ENCODE data around the gene ITK.

DNA sequence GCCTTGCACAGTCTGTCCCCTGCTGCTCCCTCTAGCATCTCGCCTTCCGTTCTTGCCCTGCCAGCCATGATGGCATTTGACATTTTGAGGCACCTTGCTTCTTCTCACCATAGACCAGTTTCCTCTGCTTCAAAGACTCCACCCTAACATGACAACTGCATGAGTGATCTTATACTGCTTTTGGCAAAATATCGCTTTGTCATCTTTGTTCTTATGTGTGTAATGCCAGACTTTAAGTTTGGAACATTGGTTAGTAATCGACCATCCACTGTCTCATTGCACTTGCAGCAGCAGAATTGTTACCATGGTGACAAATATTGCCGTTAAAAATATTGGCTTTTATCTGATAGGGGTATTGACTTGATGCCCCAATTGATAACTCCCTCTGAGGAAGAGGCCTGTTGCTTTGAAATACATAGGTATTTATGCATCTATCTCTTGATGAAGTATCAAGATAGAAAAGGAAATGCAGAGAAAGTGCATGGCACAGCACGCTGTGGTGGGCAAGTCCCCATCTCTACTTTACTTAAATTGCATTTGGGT lies 21.4 kb upstream of the ITK start:
- TF ChIP-seq CTCF (IDR thresholded peaks at IDR 0.05) = no peak
- no peak for TF ChIP-seq POLR2AphosphoS5 (IDR thresholded peaks at IDR 0.05)
- no peak for TF ChIP-seq POLR2A (IDR thresholded peaks at IDR 0.05)

Measured in transverse colon (tissue), 4 donors.